ENCODE measurements around the gene TSHR. TPM values are rescaled to one million over a fixed set of nuclear protein-coding genes. Genes with fewer than 3 reads are reported as not detected.

The TSHR gene
- total and polyA plus RNA-seq, 2 donors (not counting 3 experiments of a cell fraction or from before 2014, with no cell fraction given): not detected

DNA sequence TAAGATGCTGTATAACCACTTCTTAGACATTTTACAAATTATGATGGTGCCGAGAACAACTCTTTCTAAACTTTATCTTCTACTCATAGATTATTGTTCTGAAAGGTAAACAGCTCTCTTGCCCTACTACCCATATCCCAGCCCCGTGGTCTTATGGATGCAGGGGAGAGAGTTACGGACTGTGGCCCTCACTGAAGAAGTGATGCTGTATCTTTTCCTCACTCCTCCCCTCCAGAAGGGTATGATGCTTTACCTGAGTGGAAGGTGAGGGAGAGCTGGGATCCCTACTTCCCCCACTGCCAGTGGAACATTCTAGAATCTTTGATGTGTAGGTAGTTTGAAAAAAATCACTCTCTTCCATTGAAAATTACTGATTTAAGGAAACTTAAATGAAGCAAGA is 3.5 kb downstream of the TSHR start:
- intact Hi-C loops (cut with micrococcal nuclease) (no loop called here), dilution Hi-C loops (cut with MboI; ENCODE audit: extremely low pct_ligation_motif_present, low sequenced_read_pairs) (no loop called here)
- Histone ChIP-seq H3K79me2 (ENCODE audit: control insufficient read depth, insufficient read depth, low read length) (no peaks in the 10 kb centered on the region), H3K4me2 (ENCODE audit: insufficient read depth, low read length) (no peak overlapping the region), H3K27me3 (ENCODE audit: control insufficient read depth in 2 of 2, insufficient read depth in 2 of 2, low read length in 2 of 2) (peaks cover 22 to 39% of the 10 kb centered on the region in 2 experiments), H3K4me1 (ENCODE audit: control insufficient read depth, extremely low read depth, insufficient read depth, low read length) (peaks cover 4% of the 10 kb centered on the region), H3K27ac (ENCODE audit: insufficient read depth, low read depth, low read length) (no peak overlapping the region), H2AFZ (ENCODE audit: low read depth, low read length) (no peak overlapping the region), H3K9ac (replicated peaks; ENCODE audit: extremely low read depth, insufficient read depth, low read length) (no peak overlapping the region), H4K20me1 (replicated peaks; ENCODE audit: control insufficient read depth, extremely low read depth, insufficient read depth, low read length) (no peaks in the 10 kb centered on the region), H3K9me3 (replicated peaks; ENCODE audit: control insufficient read depth, insufficient read depth, low read length) (no peaks in the 10 kb centered on the region), H3K36me3 (ENCODE audit: control insufficient read depth in 2 of 2, extremely low read depth in 1 of 2, insufficient read depth in 2 of 2, low read length in 2 of 2) (no peaks in the 10 kb centered on the region), H3K9me1 (replicated peaks; ENCODE audit: control insufficient read depth, extremely low read depth, insufficient read depth, low read length) (no peaks in the 10 kb centered on the region), H3K4me3 (replicated peaks in 1 of 3; ENCODE audit: insufficient read depth in 1 of 3, low read depth in 1 of 3, low read length in 3 of 3) (no peak overlapping the region)
- DNase-seq (ENCODE audit: low read depth, low spot score) (no peak), FAIRE-seq (no peak)
- TF ChIP-seq EZH2 (IDR thresholded peaks at IDR 0.05; ENCODE audit: borderline replicate concordance, low read depth, low read length, severe bottlenecking) (no peak), MYC (IDR thresholded peaks at IDR 0.05; ENCODE audit: low read depth, low read length) (no peak), FOS (IDR thresholded peaks at IDR 0.05; ENCODE audit: borderline replicate concordance, insufficient read depth, low read length) (no peak), JUN (IDR thresholded peaks at IDR 0.05; ENCODE audit: borderline replicate concordance, insufficient read depth, insufficient read length, low read depth) (no peak), GATA2 (IDR thresholded peaks at IDR 0.05; ENCODE audit: insufficient read depth, insufficient read length, low read depth, low read length) (no peak), POLR2AphosphoS5 (IDR thresholded peaks at IDR 0.05; ENCODE audit: insufficient read depth, low read depth, low read length) (no peak), POLR2A (IDR thresholded peaks at IDR 0.05; ENCODE audit: low read depth, low read length) (no peak)
- TF ChIP-seq, protein P1, sequence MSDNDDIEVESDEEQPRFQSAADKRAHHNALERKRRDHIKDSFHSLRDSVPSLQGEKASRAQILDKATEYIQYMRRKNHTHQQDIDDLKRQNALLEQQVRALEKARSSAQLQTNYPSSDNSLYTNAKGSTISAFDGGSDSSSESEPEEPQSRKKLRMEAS (IDR thresholded peaks at IDR 0.05; ENCODE audit: insufficient read depth, insufficient read length): no peak
- TF ChIP-seq, protein P2, sequence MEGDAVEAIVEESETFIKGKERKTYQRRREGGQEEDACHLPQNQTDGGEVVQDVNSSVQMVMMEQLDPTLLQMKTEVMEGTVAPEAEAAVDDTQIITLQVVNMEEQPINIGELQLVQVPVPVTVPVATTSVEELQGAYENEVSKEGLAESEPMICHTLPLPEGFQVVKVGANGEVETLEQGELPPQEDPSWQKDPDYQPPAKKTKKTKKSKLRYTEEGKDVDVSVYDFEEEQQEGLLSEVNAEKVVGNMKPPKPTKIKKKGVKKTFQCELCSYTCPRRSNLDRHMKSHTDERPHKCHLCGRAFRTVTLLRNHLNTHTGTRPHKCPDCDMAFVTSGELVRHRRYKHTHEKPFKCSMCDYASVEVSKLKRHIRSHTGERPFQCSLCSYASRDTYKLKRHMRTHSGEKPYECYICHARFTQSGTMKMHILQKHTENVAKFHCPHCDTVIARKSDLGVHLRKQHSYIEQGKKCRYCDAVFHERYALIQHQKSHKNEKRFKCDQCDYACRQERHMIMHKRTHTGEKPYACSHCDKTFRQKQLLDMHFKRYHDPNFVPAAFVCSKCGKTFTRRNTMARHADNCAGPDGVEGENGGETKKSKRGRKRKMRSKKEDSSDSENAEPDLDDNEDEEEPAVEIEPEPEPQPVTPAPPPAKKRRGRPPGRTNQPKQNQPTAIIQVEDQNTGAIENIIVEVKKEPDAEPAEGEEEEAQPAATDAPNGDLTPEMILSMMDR (IDR thresholded peaks at IDR 0.05; ENCODE audit: extremely low read depth in 1 of 2, insufficient read depth in 1 of 2, low read depth in 1 of 2, low read length in 2 of 2): no peak
- ChIA-PET POLR2A (no interaction called here), CTCF (interaction anchor here (1.3 to 7.8 kb wide), 2 partner anchors 28 to 506 kb away, joined by 3 to 99 read pairs; no protein-coding TSS in a partner anchor)
- no TSS peak for BruUV-seq (replicated peaks)
